HG03060 (cell line): ENCODE measurements around the gene HEXIM1.

Experiments
- ATAC-seq: cut with Tn5 transposase; IDR thresholded peaks from one replicate; pipeline ENCODE4 v1.9.1; 2021; ENCODE audit warnings: low read depth, moderate number of reproducible peaks; ENCODE audit not compliant: unreplicated experiment

HEXIM1 gene

GRCh38 chr17:45168991-45169752 is 20.9 kb downstream of the HEXIM1 start:
- no peak for ATAC-seq

- ATAC-seq, result no peak
Observed at GRCh38 chr17:45170280-45170930, 22.1 kb downstream of the HEXIM1 start.

GRCh38 chr17:45170931-45171337 is 22.7 kb downstream of the HEXIM1 start:
- ATAC-seq, result no peak

- no peak for ATAC-seq
Observed at GRCh38 chr17:45171338-45172231, 23.3 kb downstream of the HEXIM1 start.

GRCh38 chr17:45172232-45172540 is 23.9 kb downstream of the HEXIM1 start:
- no peak for ATAC-seq

- ATAC-seq, result no peak
Observed at GRCh38 chr17:45172541-45173286, 24.4 kb downstream of the HEXIM1 start.

- no peak for ATAC-seq
Observed at GRCh38 chr17:45175759-45176115, 27.5 kb downstream of the HEXIM1 start.

- ATAC-seq, result no peak
Observed at GRCh38 chr17:45177563-45177962, 29.3 kb downstream of the HEXIM1 start.

- no peak for ATAC-seq
Observed at GRCh38 chr17:45184144-45184543, 35.9 kb downstream of the HEXIM1 start.

- ATAC-seq, result no peak
Observed at GRCh38 chr17:45186801-45187354, 38.6 kb downstream of the HEXIM1 start.

GRCh38 chr17:45189009-45189408 is 40.7 kb downstream of the HEXIM1 start:
- no peak for ATAC-seq

GRCh38 chr17:45190503-45191255 is 42.4 kb downstream of the HEXIM1 start:
- ATAC-seq, result no peak

GRCh38 chr17:45195424-45195823 is 47.1 kb downstream of the HEXIM1 start:
- no peak for ATAC-seq

- ATAC-seq, result no peak
Observed at GRCh38 chr17:45197108-45197507, 48.8 kb downstream of the HEXIM1 start.

GRCh38 chr17:45197555-45198334 is 49.5 kb downstream of the HEXIM1 start:
- no peak for ATAC-seq

GRCh38 chr17:45200701-45201100 is 52.4 kb downstream of the HEXIM1 start:
- no peak for ATAC-seq

- ATAC-seq, result no peak
Observed at GRCh38 chr17:45201457-45201856, 53.2 kb downstream of the HEXIM1 start.
